ENCODE measurements around the gene CCDC102B.
"Not testable (repeated sequence)": the region's sequence is repeated elsewhere in the genome, so short reads cannot be mapped to it uniquely, and the experiment has no call there.

Gene CCDC102B

DNA sequence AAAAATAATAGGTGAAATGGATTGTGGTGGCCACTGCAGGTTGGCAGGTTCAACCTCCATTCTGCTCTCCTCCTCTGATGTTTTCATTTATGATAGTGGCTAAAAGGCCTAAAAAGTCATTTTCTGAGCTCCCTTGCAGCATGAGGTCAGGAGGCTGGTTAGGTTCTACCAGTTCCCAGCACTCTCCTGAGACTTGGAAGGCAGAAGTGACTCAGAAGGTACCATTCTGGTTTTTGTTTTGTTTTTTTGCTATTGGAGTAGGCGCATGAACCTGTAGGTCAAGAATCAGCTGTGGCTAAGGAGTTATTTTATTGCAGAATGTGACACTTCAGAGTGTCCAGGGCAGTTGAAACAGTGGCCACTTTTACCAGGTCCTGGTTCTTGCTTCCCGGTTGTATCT, 181.9 kb downstream of the CCDC102B start:
- no peak for DNase-seq (ENCODE audit: low read depth)

DNA sequence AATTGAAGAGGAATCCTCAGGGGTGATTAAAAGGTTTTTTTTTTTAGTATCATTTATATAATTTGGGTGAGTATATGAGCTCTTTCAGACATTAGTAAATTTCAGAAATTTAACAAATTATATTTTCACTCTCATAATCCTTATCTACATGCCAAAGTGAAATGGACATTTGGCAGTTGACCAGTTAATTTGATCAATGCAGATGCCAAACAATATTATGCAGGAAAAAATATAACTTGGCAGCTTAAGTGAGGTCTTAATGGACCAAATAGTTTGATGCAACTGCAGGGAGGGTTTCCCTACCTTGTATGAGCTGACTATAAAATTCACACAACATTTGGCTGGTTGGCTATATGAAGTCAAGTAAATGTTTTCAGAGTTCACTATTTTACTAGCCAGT, 185.2 kb downstream of the CCDC102B start:
- DNase-seq (ENCODE audit: low read depth) = no peak

DNA sequence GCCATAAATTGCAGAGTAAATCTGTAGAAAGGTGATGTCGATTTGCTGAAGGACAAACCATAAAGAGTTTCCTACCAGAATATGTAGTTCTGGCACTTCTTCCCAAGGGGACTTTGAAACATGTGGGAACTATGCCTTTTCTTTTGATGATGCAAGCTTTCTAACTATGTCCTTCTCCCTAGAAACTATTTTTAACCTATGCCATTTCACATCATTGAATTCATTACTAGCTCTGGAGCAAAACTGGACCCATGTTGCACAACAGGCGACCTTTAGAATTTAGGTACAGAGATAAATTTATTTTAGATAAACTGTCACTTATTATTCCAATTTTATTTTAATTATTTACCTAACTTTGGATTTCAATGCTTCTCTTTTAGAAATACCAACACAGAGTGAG, 186.5 kb downstream of the CCDC102B start:
- peak; percentile 31 for DNase-seq (ENCODE audit: low read depth)

DNA sequence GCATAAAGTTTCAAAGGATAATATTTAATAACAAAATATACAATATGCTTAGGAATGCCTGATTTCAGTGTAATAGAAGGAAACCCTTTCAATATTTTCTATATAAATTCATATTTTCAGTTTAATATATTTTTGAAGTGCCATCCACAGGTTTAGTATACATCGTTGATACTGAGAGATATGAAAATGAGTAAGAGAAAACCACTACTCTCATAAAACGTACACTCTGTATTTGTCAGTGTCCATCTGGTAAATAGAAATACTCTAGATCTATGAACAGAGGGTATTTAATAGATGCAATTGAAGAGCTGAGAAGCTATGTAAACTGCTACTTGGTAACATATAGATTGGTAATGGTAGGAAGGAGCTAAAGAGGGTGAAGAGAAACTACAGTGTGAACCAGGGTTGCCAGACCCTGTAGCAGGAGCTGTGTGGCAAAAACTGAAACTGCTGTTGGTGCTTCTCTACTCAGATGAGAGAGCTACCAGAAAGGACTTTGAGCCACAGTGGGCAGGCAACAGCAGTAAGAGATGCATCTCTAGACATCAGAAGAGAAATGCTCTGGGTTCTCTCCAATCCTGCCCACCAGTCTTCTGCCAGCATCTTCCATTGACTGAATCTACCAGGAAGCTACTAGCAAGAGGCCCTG, 187.4 kb downstream of the CCDC102B start:
- DNase-seq (ENCODE audit: low read depth) = no peak

DNA sequence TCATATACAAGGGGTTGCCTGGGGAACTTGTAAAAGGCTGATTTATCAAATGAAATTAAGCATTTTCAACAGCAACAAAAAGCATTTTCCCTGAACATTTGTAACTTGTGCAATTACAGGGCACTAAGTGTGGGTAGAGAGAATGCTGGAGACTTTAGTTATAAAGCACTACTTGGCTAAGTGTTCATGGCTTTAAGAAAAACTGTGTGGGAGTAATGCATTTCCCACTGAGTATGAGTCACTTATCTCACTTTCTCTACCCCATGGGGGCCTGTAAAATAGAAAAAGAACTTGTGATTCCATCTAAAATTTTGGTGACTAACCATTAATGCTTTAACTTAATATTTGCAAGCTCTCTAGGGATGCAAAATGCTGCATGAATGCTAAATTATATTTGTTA, 193.4 kb downstream of the CCDC102B start:
- DNase-seq (ENCODE audit: low read depth) = peak; percentile 63

DNA sequence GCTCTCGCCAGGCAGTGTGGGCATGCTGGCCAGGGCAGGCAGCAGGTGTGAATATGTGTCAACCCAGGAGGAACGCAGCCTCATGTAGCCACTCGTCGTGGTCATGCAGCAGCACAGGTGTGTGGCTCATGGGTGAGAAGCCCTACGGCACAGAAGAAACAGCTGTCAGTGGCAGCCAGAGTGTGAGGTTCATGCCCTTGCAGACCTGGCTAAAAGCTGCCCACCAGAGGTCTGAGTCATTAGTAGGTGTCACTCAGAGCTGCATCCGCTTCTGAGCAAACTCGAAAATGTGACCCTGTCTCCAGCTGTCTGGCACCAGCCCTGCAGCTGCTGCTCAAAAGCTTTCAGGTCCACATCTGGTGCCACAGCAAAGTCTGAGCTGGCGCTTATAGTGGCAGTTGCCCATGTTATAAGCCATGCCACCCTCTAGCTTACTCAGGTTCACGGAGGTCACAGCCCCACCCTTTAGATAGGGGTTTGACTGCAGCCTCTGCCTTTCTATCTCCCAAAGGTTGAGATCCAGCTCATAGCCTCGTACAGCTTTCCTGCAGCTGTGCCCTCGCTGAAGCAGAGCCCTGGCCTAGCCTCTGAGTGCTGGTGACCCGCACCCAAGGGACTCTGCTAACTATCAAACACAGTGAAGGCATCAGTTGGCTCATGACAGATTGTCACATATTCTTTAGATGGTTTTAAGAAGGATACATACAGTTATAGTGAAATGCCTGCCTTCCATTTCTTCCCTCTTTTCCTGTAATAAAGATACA, 195.0 kb downstream of the CCDC102B start:
- DNase-seq (ENCODE audit: low read depth) = no peak

DNA sequence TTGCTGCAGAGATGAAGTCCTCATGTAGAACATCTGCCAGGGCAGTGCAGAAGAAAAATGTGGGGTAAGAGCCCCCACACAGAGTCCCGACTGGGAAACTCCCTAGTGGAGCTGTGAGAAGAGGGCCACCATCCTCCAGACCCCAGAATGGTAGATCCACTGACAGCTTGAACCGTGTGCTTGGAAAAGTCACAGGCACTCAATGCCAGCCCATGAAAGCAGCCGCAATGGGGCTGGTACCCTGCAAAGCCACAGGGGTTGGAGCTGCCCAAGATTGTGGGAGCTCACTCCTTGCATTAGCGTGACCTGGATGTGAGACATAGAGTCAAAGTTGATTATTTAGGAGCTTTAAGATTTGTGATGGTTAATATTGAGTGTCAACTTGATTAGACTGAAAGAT, 197.8 kb downstream of the CCDC102B start:
- DNase-seq (ENCODE audit: low read depth) = no peak

DNA sequence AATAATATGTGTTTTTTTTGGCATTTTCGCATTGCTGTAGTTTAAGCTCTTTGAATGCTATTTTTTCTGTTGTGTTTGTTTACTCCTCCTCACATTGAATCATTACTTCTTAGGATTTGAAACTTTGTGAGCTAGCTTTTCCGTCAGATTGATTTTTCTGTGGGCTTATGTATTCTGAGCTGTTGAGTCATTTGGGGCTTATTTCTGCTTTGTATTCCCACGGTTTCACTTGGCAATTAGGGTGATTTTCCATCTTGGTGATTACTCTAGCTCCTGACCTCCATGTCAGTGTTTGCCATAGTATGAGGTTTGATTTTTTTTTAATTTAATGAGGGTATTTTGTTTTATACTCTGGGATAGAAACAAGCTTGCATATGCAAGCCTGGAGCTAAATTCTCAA, 200.0 kb downstream of the CCDC102B start:
- DNase-seq (ENCODE audit: low read depth) = peak; percentile 14

DNA sequence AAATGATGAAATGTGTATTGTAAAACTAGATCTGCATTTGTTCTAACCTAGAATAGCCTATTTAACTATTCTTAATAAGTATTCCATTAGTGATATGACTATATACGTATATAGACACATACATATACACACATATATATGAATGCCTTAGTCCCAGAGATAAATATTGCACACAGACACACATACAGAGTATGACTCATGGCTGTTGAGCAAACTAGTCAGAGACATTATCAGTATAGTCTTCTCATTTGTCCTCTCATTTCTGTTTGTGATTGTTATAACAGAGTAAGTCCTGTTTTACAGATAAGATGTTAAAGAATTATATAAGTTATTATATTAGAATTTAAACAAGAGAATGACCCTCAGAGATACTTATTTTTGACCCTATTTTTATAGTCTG, 202.5 kb downstream of the CCDC102B start:
- DNase-seq (ENCODE audit: low read depth) = peak; percentile 12

DNA sequence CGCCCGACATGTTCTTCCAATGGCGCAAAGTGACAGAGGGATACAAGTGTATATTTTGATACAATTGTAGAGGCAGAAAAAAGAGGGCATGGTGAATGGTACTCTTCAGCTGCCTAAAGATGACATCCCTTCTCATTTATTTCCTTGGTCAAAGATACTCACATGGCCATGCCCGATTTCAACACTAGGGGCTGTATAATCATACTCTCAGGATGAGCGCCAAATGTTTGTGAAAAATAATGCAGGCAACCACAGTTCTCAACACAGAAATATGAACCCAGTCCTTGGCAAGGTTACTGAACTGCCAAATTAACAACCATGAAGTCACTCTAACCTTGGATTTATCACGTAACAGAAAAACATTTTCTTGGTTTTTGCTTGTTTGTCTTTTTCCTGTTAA, 204.4 kb downstream of the CCDC102B start:
- DNase-seq (ENCODE audit: low read depth) = no peak

DNA sequence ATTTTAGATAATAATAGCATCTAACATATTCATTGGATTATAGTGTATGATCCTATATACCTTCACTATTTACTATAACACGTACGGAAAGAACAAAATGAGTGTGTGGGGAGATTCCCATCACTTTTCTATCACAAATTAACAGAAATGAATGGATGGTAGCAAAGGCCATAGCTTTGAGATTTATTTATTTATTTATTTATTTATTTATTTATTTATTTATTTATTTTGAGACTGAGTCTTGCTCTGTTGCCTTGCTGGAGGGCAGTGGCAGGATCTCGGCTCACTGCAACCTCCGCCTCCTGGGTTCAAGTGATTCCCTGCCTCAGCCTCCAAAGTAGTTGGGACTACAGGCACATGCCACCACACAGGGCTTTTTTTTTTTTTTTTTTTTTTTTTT, 208.3 kb downstream of the CCDC102B start:
- DNase-seq (ENCODE audit: low read depth) = not testable (repeated sequence)

DNA sequence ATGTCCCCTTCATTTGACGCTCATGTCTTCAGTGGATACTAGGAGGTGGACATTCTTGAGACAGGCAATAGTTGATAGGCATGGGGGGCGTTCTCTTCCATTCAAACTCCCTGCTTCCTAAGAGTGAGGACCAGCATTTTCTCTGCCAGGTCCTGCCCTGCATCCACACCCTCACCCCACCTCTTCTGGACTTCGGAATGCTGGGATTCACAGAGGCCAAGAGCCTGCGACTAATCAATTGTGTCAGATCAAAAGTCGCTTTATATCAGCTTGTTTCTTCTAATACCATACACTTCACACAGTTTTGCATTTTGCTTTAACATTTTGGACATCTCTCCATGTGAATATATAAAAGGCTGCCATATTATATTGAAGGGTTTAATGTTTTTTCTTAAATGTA, 210.7 kb downstream of the CCDC102B start:
- DNase-seq (ENCODE audit: low read depth) = no peak

DNA sequence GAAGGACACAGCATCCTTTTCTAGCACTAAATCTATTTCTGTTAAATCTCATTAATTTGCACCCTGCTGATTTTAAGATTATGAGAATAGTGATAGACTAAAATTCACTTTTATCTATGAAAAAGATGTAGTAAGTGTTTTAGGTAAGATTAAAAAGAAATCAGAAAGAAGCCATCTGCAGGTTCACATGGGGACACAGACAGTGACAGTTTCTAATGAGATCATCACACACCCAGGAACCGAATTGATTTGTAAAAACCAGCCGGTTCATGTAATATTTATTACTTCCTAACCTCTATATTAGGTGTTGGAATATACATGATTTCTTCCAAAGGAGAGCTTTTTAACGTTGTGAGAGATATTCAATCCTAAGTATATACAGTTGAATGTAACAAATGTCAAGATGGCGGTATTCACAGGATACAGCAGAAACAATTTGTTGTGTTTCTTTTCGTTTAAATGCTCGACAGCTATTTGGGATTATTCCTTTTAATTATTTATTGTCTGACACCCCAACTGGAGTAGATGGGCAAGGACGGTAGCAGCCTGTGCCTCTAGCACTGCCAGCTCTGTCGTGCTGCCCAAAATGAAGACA, 223.4 kb downstream of the CCDC102B start:
- DNase-seq (ENCODE audit: low read depth) = no peak

DNA sequence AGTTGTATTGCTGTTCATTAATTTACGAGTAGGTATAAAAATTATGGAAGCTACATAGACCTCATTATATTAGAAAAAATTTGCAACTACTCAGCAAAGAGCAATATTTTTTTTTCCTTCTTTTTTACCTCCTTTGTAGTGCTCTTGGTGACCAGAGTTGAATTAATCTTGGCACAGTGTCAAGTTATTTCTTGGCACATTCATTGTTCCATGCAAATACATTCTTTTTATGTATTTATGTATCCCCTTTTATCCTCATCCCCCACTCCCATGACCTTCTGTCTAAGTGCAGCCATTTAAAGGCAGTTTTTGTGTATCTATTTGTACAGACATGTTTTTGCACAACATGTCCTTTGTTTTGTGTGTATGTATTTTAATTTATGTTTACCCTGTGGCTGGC, 224.5 kb downstream of the CCDC102B start:
- no peak for DNase-seq (ENCODE audit: low read depth)

DNA sequence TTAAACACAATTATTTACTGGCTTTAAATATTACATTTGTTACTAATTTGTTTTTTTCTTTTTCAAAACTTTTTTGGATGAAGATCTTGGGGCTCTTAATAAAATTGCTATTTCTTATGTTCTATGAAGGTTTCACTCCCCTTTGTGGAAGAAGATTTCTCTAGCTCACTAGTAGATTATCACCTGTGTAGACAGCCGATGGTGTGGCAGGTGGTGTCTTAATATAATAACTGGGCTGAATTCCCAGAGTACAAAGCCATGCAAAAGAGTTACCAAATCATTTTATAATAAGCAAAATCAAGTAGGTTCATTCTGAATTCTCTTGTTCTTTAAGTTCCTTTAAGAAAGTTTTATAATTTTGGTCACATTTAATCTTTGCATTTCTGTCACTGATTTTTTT, 233.7 kb downstream of the CCDC102B start:
- DNase-seq (ENCODE audit: low read depth) = no peak

DNA sequence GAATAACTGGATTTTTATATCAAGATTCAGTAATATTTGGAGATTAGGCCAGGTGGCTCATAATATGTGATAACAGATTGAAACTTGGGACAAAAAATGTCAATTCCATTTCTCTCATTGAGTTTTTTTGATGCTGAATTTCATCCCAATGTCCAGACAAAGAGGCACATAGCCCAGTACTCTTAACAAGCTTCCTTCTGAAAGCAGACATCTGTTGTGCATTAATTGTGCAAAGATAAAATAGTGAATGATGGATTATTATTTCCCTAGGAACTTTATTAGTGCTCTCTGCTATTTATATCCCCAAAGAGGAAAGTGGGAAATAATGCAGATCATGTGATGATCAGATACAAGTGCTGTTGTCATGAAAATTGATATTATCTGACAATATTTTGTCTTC, 234.1 kb downstream of the CCDC102B start:
- no peak for DNase-seq (ENCODE audit: low read depth)

DNA sequence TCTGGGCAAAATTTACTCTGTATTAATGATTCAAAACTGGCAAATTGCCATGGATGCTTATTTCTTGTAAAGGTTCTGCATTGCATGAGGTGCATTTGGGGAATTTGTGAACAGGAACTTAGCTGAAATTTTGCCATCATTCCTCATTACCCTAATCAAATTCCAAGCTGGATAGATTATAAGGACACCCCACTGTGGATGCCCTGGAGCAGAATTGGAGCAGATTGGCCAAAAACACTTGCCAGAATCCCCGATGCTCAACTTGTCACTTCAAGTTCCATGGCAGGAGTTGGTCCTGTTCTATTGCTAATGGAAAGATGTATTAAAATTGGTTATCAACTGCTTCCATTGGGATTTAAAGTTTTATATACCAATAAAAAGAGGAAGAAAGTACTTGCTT, 237.9 kb downstream of the CCDC102B start:
- no peak for DNase-seq (ENCODE audit: low read depth)

DNA sequence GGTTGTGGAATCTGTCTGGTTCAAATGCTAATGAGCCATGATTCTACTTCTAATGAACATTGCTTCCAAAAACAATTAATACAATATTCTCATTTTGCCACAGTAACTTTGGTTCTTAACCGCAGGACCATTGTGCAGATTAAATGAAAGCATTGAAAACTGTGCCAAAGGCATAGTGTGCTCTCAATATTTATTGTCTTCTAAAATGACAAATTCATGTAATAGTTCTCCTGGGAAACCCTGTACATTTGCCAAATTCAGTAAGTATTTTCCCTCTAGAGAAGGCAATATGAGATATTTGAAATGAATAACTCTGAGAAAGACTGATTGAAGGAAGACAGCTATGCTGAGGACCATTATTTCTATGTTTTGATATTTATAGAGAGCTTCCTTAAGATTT, 246.3 kb downstream of the CCDC102B start:
- DNase-seq (ENCODE audit: low read depth) = no peak

DNA sequence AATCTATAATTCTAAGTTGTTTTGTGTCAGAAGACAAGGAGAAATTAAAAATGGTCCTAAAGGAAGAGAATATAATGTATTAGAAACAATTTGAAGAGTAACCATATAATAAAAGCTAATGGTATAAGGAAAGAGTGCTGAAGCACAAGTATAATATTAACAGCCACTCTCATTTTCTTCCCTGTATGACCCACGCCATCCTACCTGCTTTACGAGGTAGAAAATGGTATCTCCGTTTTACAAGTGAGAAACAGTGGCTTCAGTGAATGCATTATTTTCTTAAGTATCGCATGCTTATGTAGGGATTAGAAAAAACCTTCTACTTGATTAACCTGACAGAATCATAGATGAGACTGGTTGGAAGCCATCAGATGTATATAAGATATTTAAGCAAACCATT, 266.2 kb downstream of the CCDC102B start:
- DNase-seq (ENCODE audit: low read depth) = no peak

DNA sequence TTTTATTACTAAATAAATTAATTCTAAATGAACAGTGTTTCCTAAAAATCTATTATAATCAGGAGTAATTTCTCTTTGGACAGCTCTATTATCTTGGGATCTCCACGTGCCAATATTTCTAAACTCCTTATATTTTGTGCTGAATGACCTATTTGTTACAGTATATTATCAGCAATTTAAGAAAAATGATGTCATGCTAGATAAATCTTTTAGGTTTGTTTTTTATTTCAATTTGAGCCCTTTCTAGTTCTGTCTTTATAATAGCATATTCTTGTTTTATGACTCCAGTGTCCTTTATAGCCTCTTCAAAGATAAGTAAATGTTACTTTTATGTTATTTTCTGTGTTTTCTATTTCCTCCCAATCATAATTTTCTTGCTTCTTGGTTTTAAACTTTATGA, 269.2 kb downstream of the CCDC102B start:
- no peak for DNase-seq (ENCODE audit: low read depth)

DNA sequence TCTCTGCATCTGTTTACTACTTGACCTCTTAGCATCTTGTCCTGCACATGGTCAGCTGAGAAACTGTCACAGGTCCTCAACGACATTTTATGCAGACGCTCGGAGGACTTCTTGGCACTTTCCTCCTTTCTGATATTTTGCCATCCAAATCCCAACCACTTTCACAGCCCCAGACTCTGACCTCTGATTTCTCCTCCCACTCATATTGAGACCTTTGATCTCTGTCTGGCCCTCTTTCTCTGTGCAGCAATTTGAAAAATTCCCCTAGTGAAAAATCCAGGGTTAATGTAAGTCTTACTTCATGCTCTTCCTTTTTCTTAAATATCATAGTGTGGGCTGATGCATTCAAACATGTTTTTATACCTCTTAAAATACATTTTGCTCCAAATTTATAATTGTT, 273.8 kb downstream of the CCDC102B start:
- DNase-seq (ENCODE audit: low read depth) = no peak

DNA sequence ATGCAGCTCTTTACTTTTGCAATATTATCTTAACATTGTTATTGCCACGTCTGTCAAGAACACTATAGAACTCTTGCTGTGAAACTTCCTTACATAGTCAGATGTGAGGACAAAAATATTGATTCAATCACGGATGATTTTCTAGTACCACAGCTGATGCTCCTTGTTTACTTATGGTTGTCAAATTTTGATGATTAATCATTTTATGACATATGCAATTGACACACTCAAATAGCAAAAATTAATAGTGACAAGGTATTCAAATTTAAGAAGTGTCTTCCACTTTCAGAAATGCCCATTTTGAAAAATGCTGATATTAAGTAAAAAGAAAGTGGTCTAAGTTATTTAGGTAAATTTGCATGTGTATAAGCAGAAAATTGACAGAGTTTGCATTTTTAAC, 284.0 kb downstream of the CCDC102B start:
- no peak for DNase-seq (ENCODE audit: low read depth)

DNA sequence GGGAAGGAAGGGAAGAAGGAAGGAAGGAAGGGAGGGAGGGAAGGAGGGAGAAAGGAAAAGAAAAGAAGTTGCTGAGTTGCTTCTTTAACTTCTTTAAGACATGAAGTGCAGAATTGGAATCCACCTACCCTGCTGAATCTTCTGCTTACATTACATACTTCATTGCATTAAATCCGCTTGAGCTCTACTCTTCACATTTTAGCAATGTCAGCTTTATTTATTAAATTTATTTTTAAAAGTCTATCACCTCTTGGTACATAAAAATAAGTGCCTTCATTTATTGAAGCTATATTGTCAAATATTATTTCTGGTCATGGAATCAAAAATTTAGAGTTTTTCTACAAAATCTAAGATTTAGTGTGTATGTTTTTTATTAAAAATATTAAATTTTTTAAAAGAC, 284.6 kb downstream of the CCDC102B start:
- DNase-seq (ENCODE audit: low read depth) = no peak

DNA sequence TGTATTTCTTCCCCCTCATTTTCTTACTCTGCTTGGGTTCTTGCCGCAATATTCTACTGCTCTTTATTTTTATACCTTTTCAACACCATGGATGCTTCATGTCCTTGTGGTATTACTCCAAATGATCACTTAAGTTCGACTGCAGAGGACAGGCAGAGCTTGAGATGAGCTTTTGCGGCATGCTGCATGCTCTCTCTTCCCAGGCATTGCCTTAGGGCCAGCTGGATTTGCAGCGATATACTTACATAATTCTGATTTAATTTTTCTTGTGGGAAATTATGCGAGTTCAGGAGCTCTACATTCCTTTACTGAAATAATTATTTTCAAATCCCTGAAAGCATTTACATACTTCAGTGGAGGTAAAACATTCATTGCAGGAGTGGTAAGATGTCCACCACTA, 288.1 kb downstream of the CCDC102B start:
- DNase-seq (ENCODE audit: low read depth) = no peak
